ENCODE data around the gene TMUB2. TPM values are rescaled to one million over a fixed set of nuclear protein-coding genes. Genes with fewer than 3 reads are reported as not detected.

TMUB2 gene
- total and polyA plus RNA-seq, 2 of the 13 experiments (the other 11 are each of a cell fraction or from before 2014, with no cell fraction given) = 26.9 to 50.8 TPM

DNA sequence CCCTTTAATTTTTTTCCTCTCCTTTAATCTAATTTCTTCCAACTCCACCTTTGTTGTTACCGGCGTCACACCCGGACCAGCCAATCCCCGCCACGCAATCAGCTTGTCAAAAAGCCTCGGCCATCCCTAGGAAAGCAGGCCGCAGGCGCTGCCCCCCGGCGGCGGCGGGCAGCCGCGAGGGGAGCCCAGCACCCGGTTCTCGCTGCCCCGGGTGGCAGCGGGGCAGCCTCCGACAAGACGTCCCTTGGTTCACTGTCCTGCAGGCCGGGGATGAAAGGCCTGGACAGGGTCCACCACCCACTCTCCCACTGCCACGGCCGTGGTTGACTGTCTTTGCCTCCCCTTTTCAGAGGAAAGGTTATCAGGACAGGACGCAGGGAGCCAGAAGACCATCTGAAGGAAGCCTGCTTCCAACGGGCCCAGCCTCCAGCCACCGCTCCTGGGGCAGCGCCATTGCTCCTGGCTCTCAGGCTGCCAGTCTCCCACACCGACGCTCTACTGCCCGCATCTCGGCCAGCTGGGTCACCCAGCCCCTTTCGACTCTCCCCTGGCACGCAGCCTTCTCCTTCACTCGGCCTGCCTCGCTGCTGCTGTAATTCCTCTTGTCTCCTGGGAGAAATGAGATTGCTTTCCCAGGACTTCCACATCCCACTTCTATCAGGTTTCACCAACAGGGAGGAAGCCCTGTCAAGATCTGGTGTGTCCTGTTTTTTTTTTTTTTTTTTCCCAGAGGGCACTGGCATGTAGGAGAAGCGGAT, 35.5 kb downstream of the TMUB2 start (continued):
- TF ChIP-seq ZNF337 (CRISPR knock-in tag; IDR thresholded peaks at IDR 0.05; ENCODE audit: borderline replicate concordance, low read depth) (no peak), SSRP1 (CRISPR knock-in tag; IDR thresholded peaks at IDR 0.05) (no peak; the same call in 1 of the 2 replicates), TAF1 (CRISPR knock-in tag; IDR thresholded peaks at IDR 0.05) (peak; percentile 45; the same call in 1 of the 2 replicates), GPN1 (CRISPR knock-in tag; IDR thresholded peaks at IDR 0.05; ENCODE audit: borderline replicate concordance) (no peak), ZNF530 (CRISPR knock-in tag; IDR thresholded peaks at IDR 0.05; ENCODE audit: low read depth) (no peak), KAT8 (CRISPR knock-in tag; IDR thresholded peaks at IDR 0.05) (no peak; the same call in 1 of the 2 replicates), CBX5 (CRISPR knock-in tag; IDR thresholded peaks at IDR 0.05; ENCODE audit: borderline replicate concordance) (peak; percentile 52; the same call in 1 of the 2 replicates), ZBTB43 (CRISPR knock-in tag; conservative IDR thresholded peaks at IDR 0.05) (peak; percentile 68; the same call in 1 of the 2 replicates), ELF4 (CRISPR knock-in tag; IDR thresholded peaks at IDR 0.05; ENCODE audit: borderline replicate concordance) (no peak), ZMYM3 (CRISPR knock-in tag; IDR thresholded peaks at IDR 0.05) (no peak), ZNF44 (CRISPR knock-in tag; IDR thresholded peaks at IDR 0.05) (no peak), KMT2A (CRISPR knock-in tag; IDR thresholded peaks at IDR 0.05) (no peak; the same call in 1 of the 2 replicates), EZH2 (conservative IDR thresholded peaks at IDR 0.05; ENCODE audit: low read depth, low read length) (no peak), TFDP2 (CRISPR knock-in tag; IDR thresholded peaks at IDR 0.05) (no peak), ZNF619 (CRISPR knock-in tag; IDR thresholded peaks at IDR 0.05) (no peak), CREB3 (CRISPR knock-in tag; IDR thresholded peaks at IDR 0.05) (peak; percentile 83; the same call in 1 of the 2 replicates), ZC3H4 (CRISPR knock-in tag; IDR thresholded peaks at IDR 0.05; ENCODE audit: borderline replicate concordance) (no peak), ZNF432 (CRISPR knock-in tag; IDR thresholded peaks at IDR 0.05; ENCODE audit: borderline replicate concordance) (no peak), ZKSCAN1 (IDR thresholded peaks at IDR 0.05; ENCODE audit: low read length) (no peak), PHF20 (CRISPR knock-in tag; IDR thresholded peaks at IDR 0.05) (no peak), MYNN (CRISPR knock-in tag; IDR thresholded peaks at IDR 0.05; ENCODE audit: low read depth) (no peak)
- TF ChIP-seq, protein P1, sequence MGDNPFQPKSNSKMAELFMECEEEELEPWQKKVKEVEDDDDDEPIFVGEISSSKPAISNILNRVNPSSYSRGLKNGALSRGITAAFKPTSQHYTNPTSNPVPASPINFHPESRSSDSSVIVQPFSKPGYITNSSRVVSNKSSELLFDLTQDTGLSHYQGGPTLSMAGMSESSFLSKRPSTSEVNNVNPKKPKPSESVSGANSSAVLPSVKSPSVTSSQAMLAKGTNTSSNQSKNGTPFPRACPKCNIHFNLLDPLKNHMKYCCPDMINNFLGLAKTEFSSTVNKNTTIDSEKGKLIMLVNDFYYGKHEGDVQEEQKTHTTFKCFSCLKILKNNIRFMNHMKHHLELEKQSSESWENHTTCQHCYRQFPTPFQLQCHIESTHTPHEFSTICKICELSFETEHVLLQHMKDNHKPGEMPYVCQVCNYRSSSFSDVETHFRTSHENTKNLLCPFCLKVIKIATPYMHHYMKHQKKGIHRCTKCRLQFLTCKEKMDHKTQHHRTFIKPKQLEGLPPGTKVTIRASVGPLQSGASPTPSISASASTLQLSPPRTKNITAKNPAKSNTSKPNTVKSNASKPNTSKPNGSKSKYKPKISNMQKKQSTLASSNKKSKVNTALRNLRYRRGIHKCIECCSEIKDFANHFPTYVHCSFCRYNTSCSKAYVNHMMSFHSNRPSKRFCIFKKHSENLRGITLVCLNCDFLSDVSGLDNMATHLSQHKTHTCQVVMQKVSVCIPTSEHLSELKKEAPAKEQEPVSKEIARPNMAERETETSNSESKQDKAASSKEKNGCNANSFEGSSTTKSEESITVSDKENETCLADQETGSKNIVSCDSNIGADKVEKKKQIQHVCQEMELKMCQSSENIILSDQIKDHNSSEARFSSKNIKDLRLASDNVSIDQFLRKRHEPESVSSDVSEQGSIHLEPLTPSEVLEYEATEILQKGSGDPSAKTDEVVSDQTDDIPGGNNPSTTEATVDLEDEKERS (CRISPR knock-in tag; IDR thresholded peaks at IDR 0.05) = no peak
- TF ChIP-seq, protein P2, sequence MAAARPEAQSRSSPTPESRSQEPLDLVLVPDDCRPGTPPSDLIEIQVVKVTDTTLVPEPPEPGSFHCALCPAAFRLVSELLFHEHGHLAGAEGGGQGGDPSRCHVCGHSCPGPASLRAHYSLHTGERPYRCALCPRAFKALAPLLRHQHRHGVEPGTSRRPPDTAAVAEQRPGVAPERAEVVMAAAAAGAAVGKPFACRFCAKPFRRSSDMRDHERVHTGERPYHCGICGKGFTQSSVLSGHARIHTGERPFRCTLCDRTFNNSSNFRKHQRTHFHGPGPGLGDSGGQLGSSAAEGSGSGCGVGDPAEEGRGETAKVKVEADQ (CRISPR knock-in tag; IDR thresholded peaks at IDR 0.05; ENCODE audit: borderline replicate concordance) = no peak

All from HepG2 (cell line).